ENCODE results near the gene TMBIM1.

TMBIM1 gene

DNA sequence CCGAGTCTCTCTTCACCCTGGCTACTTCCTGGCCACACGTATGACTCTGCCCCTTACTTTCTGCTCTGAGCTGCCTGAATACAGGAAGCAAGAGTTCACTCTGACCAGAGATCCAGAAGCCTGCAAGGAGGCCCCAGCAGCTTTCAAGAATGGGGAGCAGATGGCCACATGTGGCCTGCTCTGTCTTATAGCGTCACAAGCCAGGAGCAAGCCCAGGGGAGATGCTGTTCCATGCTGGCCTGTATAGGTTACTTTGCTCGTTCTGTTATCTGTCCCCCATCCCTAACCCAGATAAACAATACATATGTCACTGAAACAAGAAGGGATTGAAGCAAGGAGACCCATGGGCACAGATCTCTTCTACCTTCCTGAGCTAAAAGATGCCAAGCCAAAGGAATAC lies 17.7 kb downstream of the TMBIM1 start:
- TF ChIP-seq GATA2 (IDR thresholded peaks at IDR 0.05; ENCODE audit: low read depth, low read length), result no peak

DNA sequence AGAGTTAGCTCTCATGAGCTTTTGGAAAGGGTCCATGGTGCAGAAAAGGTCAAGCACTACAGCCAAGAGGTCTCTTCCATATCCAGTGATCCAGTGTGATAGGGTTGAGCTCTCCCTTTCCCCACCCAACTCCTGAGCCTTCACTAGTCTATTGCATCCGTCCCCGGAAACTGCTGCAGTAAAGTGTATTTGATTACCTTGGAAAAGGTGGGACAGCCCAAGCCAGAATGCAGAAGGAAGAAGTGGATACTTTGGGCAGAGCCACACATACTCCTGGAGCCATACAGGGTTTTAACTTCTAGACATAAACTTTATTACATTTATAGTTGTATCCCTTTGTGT lies 18.4 kb downstream of the TMBIM1 start:
- TF ChIP-seq GATA3 (IDR thresholded peaks at IDR 0.05; ENCODE audit: low read depth, low read length) (no peak), GATA2 (IDR thresholded peaks at IDR 0.05; ENCODE audit: low read depth, low read length) (no peak)

DNA sequence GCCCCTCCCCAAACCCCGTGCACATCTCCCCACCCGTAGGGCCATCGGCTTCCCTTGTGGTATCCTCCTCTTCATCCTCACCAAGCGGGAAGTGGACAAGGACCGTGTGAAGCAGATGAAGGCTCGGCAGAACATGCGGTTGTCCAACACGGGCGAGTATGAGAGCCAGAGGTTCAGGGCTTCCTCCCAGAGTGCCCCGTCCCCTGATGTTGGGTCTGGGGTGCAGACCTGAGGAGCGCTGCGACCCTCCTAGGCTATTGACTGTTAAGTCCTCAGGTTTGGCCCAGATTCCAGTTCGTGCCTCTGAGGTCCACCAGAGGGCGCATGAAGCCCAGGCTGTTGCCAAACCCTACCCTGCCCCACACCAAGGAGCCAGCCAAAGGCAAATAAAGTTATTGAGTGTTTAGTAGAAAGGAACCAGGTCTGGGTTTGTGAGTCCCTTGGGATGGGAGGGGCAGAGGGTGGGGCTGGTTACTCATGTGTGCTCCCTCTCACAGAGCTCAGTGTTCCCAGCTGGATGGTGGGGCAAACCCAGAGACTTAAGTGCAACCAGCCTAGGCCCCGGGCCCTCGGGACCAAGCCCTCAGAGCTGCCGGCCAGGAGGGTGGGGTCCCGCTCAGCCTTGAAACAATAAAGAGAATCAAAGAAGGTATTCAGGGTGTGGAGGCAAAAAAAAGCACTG lies 19.6 kb downstream of the TMBIM1 start:
- TF ChIP-seq GATA2 (IDR thresholded peaks at IDR 0.05; ENCODE audit: low read depth, low read length), result no peak
- no peak for TF ChIP-seq GATA3 (IDR thresholded peaks at IDR 0.05; ENCODE audit: low read depth, low read length)

DNA sequence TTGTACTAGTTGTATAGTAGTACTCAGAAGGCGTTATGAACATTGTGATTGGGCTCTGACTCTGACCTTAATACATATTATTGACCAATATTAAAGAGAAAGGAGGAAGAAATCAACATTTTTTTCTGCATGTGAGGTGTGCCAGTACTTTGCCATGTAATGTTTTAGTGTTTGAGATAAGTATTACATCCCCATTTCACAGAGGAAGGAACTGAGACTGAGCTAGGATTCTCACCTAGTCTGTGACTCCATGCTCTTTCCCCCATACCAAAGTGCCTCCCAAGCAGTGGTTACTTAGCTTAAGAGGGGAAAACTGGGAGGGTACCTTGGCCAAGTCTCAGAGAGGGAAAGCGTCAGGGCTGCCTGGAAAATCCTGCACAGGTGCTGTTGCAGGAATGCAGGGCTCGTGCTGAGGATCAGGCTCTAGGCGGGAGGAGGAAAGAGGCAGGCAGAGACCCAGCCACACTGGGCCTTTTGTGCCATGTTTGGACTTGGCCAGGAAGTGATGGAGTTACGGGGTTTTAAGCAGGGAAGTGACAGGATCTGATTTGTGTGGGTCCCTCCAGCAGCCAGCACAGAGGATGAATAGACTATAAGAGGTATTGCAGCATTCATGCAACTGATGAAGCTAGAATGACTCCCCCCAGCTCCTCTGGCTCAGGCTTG lies 20.3 kb downstream of the TMBIM1 start:
- TF ChIP-seq GATA3 (IDR thresholded peaks at IDR 0.05; ENCODE audit: low read depth, low read length) (no peak), GATA2 (IDR thresholded peaks at IDR 0.05; ENCODE audit: low read depth, low read length) (no peak)

DNA sequence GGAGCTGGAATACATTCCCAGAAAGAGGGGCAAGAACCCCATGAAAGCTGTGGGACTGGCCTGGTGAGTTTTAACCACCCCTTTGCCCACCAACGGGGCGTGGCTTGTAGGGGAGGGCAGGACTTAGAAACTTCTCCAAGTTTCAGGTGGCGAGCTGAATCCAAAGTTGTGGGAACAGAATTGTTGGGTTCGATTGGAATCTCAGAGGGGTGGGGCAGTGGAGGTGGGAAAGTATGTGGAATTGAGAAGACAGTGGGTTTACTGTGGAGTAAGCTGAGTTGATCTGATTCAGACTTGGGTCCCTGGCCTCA lies 20.9 kb downstream of the TMBIM1 start:
- TF ChIP-seq GATA2 (IDR thresholded peaks at IDR 0.05; ENCODE audit: low read depth, low read length) (no peak), GATA3 (IDR thresholded peaks at IDR 0.05; ENCODE audit: low read depth, low read length) (no peak)

DNA sequence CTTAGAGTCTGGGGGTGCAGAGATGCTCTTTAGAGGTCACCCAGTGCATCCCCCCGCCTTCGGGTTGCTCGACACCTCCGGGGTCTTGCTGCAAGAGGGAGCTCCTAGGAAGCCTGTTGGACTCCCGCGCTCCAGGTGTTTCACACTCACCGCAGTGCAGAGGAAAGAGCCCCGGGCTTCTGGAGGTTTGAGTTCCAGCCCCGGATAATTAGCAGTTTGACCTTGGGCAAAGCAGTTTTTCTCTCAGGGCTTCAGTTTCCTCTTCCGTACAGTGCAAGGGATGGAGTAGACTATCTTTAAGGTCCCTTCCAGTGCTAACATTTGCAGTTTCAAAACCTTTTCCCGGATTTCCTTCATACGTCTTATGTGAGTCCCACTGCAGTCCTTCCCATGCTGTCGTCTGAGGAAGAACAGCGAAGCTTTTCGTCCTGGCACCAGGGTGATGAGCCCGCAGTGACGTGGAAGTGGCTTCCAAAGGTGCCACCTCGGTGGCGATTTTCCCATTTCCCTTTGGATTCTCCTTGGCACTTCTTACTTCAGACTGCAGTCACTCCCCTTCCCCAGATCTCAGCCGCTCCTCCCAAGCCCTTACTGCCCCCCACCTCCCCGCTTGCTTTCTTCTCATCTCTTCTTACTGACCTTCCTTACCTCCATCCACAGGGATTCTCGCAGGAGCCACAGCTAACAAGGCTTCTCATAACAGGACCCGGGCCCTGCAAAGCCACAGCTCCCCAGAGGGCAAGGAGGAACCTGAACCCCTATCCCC lies 21.4 kb downstream of the TMBIM1 start:
- no peak for TF ChIP-seq GATA3 (IDR thresholded peaks at IDR 0.05; ENCODE audit: low read depth, low read length)
- TF ChIP-seq GATA2 (IDR thresholded peaks at IDR 0.05; ENCODE audit: low read depth, low read length), result no peak

DNA sequence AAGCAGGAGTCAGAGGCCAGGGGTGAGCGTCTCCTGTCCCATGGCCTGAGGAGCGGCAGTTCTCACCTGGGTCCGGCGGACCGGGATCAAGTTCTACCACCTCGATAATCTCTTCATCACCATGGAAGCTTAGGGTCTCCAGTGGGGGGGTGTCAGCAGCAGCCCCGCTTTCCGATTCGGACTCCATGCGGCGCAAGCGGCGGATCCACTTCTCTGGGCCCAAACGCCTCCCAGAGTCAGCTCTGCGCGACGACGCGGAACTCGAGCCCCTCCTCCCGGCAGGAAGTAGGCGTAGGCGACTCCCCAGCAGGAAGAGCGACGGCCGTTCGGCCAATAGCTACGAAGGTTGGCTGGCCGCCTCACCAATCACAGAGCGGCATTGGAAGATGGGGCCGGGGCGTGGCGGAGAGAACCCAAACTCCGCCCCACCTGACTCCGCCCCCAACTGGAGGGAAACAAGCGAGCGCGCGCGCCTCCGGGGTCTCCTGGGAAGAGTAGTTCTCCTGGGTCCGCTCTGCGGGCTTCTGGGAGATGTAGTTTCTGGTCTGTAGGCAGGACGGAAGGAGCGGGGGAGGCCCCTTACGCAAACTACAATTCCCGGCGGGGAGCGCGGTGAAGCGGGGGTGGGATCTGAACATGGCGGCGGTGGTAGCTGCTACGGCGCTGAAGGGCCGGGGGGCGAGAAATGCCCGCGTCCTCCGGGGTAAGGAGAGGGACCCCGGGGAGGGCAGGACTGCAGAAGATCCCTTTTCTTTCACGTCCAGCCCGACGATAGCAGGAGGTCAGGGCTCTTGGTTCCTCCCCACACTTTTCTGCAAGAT lies 22.2 kb downstream of the TMBIM1 start, which contains the start of the genes AAMP and PNKD:
AAMP (minus strand) TSS at position 238 of the 821 bp plus-strand sequence; CDS start at position 187, 51 bp downstream.
PNKD (plus strand) TSS at position 620 of the 821 bp plus-strand sequence; CDS start at position 637, 17 bp downstream.
- TF ChIP-seq GATA2 (IDR thresholded peaks at IDR 0.05; ENCODE audit: low read depth, low read length) (no peak), GATA3 (IDR thresholded peaks at IDR 0.05; ENCODE audit: low read depth, low read length) (no peak)

DNA sequence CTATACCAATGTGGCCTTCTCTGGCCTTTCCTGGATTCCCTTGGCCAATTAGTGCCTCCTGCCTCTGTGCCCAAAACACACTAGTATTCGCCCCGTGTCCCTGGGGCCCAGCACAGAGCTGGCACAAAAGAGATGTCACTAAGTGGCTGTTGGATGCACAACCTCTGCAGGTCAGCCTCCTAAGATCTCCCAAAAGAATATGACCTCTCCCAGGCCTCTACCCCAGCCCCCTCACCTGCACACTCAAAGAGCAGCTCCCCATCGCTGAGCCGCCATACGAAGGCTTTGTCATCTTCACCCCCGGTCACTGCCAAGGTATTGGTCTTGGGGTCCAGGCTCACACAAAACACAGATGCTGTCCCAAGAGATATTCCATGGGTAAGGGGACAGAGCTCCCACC lies 25.0 kb downstream of the TMBIM1 start:
- no peak for TF ChIP-seq GATA2 (IDR thresholded peaks at IDR 0.05; ENCODE audit: low read depth, low read length)
- no peak for TF ChIP-seq GATA3 (IDR thresholded peaks at IDR 0.05; ENCODE audit: low read depth, low read length)

DNA sequence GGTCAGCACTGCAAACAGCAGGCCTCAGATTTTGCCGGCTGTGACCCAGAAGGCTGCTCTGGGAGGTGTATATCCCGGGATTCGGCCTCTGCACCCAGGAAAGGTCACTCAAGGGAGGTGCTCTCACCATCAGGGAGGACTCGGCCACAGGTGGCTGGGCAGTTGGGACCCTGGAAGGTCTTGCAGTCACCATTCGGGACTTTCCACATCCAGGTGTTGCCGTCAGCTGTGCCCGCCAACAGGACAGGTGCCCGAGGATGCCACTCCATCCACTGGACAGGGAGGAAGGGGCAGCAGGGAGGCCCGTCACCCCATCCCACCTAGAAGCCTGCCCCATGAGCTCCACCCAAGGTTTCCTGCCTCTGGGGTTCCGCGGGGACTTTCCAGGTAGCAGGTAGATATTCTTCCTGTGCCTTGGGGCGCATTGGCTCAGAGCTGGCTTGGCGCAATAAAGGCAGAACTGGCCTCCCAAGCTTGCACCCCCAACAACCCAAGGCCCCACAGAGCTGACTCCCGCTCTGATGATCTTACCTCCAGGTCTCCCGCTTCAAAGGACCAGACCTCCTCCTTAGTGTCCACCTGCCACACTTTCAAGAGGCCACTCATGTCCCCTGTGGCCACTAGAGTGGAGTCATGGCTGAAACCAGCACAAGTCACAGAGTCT lies 25.9 kb downstream of the TMBIM1 start:
- TF ChIP-seq GATA2 (IDR thresholded peaks at IDR 0.05; ENCODE audit: low read depth, low read length) (no peak), GATA3 (IDR thresholded peaks at IDR 0.05; ENCODE audit: low read depth, low read length) (no peak)

DNA sequence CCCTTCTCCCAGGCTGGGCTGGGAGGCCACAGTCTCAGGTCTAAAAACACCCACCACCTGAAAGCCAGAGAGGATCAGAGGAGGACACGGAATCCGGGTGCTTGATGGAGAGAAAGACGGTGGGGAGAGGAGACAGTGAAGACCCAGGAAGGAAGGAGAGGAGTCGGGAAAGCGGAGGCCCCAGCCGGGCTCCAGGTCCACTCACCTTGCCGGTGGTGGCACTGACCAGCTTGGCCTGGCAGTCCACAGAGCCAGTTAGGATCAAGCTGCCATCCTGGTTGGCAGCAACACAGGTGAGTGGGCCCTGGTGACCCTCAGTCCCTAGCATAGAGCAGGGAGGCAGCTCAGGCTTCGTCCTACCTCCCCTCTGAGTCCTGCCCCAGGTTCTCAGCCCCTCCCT lies 26.7 kb downstream of the TMBIM1 start:
- TF ChIP-seq GATA3 (IDR thresholded peaks at IDR 0.05; ENCODE audit: low read depth, low read length) (no peak), GATA2 (IDR thresholded peaks at IDR 0.05; ENCODE audit: low read depth, low read length) (no peak)

DNA sequence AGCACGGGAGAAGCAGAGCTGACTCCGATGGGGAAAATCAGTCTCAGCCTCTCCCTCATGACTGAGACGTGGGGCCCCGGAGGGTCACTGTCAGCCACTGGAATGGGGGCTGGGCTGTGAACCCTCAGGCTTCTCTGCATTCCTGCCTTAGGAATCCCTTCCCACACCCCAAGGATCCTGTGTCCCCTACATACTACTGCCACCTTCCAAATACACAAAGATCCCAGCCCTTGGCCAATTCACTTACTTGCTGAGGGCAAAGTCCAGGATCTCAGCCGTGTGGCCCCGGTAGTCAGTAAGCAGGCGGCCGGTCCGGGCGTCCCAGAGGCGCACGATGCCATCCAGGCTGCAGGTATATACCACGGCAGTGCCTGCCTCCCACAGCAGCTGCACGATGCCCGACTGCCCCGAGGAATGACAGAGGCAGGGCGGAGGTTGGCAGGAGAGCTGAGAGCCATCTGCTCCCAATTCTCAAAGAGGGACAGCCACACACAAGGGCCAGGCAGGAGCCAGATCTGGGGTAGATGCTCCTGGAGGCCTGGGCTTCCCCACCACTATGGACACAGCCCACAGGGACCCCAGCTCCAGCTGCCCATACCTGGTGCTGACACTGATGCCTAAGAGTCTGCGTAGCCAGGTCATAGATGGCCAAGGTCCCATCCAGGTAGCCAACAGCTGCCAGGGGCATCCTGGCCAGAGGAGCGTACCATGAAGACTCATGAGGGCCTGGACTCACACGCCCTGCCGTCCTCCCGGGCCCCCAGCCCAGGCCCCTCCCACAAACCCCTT lies 27.3 kb downstream of the TMBIM1 start:
- TF ChIP-seq GATA3 (IDR thresholded peaks at IDR 0.05; ENCODE audit: low read depth, low read length) (no peak), GATA2 (IDR thresholded peaks at IDR 0.05; ENCODE audit: low read depth, low read length) (no peak)

DNA sequence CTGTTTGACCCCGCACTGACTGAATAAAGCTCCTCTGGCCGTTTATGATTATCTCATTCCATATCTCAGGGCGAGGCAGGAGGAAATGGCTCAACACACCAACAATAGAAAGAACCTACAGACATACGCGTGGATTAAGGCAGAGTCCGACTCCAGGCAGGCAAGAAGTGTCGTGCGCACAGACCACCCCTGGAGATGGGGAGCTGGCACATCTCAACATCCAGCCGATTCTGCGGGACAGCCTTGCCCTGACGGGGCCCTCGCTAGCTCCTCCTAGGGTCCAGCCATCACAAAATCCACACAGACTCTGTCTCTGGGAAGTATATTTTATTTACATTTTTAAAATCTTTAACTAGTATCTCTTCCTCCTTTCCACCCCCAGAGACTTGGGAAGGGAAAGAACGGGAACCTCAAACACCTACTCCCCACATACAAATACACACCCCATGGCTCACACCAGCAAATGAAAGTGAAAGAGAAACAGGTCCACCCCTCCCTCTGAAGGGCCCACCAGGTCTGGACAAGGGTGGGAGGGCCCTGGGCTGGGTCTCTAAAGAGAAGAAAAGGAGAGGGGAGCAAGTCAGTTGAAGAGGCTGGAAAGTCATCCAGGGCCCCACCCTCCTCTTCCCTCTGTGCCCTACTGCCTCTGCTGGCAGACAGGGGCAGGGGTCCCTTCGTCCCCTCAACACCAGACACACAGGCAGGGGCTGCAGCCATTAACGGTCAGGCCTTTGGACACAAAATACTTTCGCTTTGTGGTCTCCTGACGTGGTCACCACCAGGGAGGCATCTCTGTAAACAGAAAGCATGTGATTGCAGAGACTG lies 28.3 kb downstream of the TMBIM1 start:
- TF ChIP-seq GATA3 (IDR thresholded peaks at IDR 0.05; ENCODE audit: low read depth, low read length), result no peak
- TF ChIP-seq GATA2 (IDR thresholded peaks at IDR 0.05; ENCODE audit: low read depth, low read length), result no peak

All from SH-SY5Y (cell line).